RWPE1 (cell line): ENCODE data around the gene NT5C1A.

Experiments used
- CTCF ChIA-PET: fragments of 350-600 bp; sonication (Branson Sonifier 250); formaldehyde crosslinking; extraction: SDS; loops from one replicate; lab custom pipeline; 2021; lab: Yijun Ruan, JAX
- POLR2A ChIA-PET: fragments of 400-600 bp; formaldehyde crosslinking; extraction: SDS; loops from one replicate; lab custom pipeline; 2020; ENCODE audit warnings: antibody characterized with exemption; ENCODE audit not compliant: low non-redundant PET; lab: Yijun Ruan, JAX
- DNase-seq: peaks from one replicate; pipeline ENCODE4 v3.0.0; 2012; ENCODE audit warnings: low spot score
- H3K27ac ChIP-seq: fragments of 450-650 bp; 2 replicates; pipeline ENCODE4 v1.5.1; 2017
- CTCF ChIP-seq: fragments of 450-650 bp; conservative IDR thresholded peaks from 2 replicates; pipeline ENCODE4 v1.5.1; 2017; ENCODE audit warnings: low read depth, mild to moderate bottlenecking

The NT5C1A gene

DNA sequence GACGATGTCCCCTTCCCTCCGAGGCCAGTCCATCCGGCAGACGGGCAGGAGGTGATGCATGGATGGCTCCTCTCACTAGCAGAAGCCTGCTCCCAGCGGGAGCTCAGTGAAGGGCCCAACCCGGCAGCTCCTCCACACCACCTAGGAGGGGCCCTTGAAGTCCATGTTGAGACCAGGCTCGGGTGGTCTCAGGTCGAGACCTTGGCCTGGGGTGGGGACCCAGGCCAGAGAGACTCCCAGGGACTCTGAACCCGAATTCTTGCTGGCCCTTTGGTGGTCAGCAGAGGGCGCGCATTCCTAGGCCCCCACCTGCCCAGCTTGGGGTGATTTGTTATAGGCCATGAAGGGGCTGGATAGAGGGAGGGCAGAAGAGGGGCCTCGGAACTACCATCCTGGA is 642 bp upstream of the NT5C1A start:
- no peak overlapping the region for H3K27ac ChIP-seq
- CTCF ChIA-PET: interaction anchor here (0.5 to 1.7 kb wide), 3 partner anchors 19 to 764 kb away, joined by 3 to 5 read pairs (median 5); no protein-coding TSS in a partner anchor
- 0 out of 2 replicates have a peak, but pooled peaks have one; percentile 16 for TF ChIP-seq CTCF
- POLR2A ChIA-PET: no interaction called here
- DNase-seq: no peak

DNA sequence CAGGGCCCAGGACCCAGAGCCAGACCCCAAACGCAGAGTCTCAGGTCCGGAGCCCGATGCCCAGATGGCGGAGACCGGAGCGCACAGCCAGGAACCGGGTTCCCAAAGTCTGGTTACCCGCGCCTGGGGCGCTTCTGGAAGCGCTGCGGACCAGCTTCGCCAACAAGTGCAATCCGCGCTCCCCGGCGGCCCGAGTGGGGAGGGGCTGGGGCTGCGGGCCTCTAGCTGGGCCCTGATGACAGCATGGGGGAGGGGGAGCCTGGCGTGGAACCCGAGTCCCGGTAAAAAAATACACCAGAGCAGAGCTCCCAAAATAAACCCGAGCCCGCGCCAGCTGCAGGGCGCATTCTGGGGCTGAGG is 494 bp downstream of the NT5C1A start:
- CTCF ChIA-PET: interaction anchor here (0.6 to 1.7 kb wide), 3 partner anchors 18 to 129 kb away, joined by 3 to 5 read pairs (median 4); no protein-coding TSS in a partner anchor
- H3K27ac ChIP-seq: no peak overlapping the region
- DNase-seq: no peak
- TF ChIP-seq CTCF: no peak
- POLR2A ChIA-PET: interaction anchor here (0.5 kb wide), 1 partner anchor 56 kb away, joined by 4 read pairs; no protein-coding TSS in a partner anchor

- no peak for TF ChIP-seq CTCF
- no peak for DNase-seq
- CTCF ChIA-PET: interaction anchor here (1.0 to 1.7 kb wide), 4 partner anchors 17 to 404 kb away, joined by 3 to 5 read pairs (median 4); no protein-coding TSS in a partner anchor
- POLR2A ChIA-PET: no interaction called here
- H3K27ac ChIP-seq: no peak overlapping the region
Measured at GRCh38 chr1:39670689-39671088, 1.2 kb downstream of the NT5C1A start.

DNA sequence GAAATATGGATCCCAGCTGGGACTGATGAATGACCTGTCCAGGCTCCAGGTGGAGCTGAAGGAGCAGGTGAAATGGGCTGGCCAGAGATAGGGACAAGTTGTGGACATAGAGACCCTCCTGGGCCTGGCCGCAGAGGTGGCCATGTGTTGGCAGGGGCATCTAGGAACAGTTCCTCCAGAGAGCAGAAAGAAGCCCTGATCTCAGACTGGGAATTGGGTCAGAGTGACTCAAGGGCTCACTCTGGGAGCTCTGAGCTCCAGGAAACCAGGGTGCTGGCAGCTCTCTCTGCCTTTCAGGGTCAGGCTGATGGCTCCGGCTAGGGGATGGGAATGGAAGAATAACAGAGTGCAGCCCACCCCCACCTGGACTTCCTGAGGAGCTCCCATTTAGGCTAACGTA is 3.0 kb downstream of the NT5C1A start:
- DNase-seq: no peak
- ChIA-PET POLR2A (no interaction called here), CTCF (interaction anchor here (0.6 to 1.0 kb wide), 4 partner anchors 10 to 58 kb away, joined by 3 to 4 read pairs (median 3); no protein-coding TSS in a partner anchor)
- TF ChIP-seq CTCF: no peak
- no peak overlapping the region for H3K27ac ChIP-seq

- DNase-seq: no peak
- H3K27ac ChIP-seq: no peak overlapping the region
- POLR2A ChIA-PET: no interaction called here
- TF ChIP-seq CTCF: no peak
- CTCF ChIA-PET: interaction anchor here (0.6 to 1.0 kb wide), 2 partner anchors 15 to 52 kb away, joined by 3 to 4 read pairs; no protein-coding TSS in a partner anchor
Measured at GRCh38 chr1:39668111-39668510, 3.8 kb downstream of the NT5C1A start.

- no peak overlapping the region for H3K27ac ChIP-seq
- ChIA-PET CTCF (interaction anchor here (0.6 to 1.0 kb wide), 3 partner anchors 9 to 27 kb away, joined by 4 to 6 read pairs (median 4); no protein-coding TSS in a partner anchor), POLR2A (interaction anchor here (0.6 kb wide), 2 partner anchors 8 to 54 kb away, joined by 3 read pairs; no protein-coding TSS in a partner anchor)
Measured at GRCh38 chr1:39666772-39667171, 5.1 kb downstream of the NT5C1A start.

More at GRCh38 chr1:39666772-39667171, 5.1 kb downstream of the NT5C1A start:
- DNase-seq: no peak
- no peak for TF ChIP-seq CTCF
